Rectal smooth muscle tissue (tissue), 1 donor: ENCODE data around the gene RPS6KA3.

Experiments
- H3K27ac ChIP-seq: one replicate; pipeline ENCODE4 v1.7.0; 2013; ENCODE audit warnings: low read depth, low read length, inconsistent platforms
- H3K27me3 ChIP-seq: one replicate; pipeline ENCODE4 v1.7.0; 2013; ENCODE audit warnings: low read length; ENCODE audit not compliant: control insufficient read depth, insufficient read depth
- H3K36me3 ChIP-seq: one replicate; pipeline ENCODE4 v1.7.0; 2013; ENCODE audit warnings: low read length; ENCODE audit not compliant: control insufficient read depth, insufficient read depth
- H3K4me1 ChIP-seq: one replicate; pipeline ENCODE4 v1.7.0; 2013; ENCODE audit warnings: low read length; ENCODE audit not compliant: control insufficient read depth, insufficient read depth
- H3K4me3 ChIP-seq: one replicate; pipeline ENCODE4 v1.7.0; 2013; ENCODE audit warnings: low read length
- H3K9ac ChIP-seq: one replicate; pipeline ENCODE4 v1.7.0; 2013; ENCODE audit warnings: low read length

RPS6KA3 gene

DNA sequence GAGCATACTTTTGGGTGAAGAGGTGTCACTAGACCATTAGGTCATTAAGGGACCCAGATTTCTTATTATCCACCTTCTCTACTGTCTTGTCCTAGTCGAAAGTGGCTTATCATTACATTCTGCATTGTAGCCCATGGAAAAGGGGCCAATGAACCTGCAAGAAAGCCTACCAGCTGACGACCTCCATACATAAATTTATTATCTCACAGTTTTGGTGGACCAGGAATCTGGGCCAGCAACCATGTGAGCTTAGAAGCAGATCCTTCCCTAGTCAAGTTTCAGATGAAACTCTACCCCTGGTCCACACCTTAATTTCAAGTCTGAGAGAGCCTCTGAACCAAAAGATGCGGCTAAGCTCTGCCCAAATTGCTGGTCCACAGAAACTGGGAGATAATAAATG, 37.6 kb downstream of the RPS6KA3 start:
- H3K4me1 ChIP-seq: no peaks in the 10 kb centered on the region
- H3K27me3 ChIP-seq: no peaks in the 10 kb centered on the region
- H3K36me3 ChIP-seq: no peaks in the 10 kb centered on the region
- no peak overlapping the region for H3K27ac ChIP-seq
- no peak overlapping the region for H3K9ac ChIP-seq
- H3K4me3 ChIP-seq: no peak overlapping the region

DNA sequence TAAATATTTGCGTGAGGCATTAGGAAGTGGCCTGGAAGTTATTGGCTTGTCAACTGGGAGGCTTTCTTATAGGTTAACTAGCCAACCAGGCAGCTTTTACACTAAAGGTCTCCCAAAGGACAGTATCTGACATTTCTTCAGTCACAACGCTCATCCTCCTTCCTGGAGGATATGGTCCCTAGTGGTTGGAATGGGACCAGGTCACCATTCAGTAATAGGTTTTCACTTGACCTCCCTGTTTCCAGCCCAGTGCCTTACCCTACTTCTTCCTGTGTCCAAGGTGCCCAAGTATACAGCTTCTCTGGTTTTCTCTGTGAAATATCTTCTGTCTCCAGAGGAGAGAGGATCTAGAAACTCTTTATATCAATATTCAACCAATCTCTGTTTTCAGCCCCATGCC, 38.5 kb downstream of the RPS6KA3 start:
- Histone ChIP-seq H3K27me3 (no peaks in the 10 kb centered on the region), H3K4me1 (no peaks in the 10 kb centered on the region), H3K36me3 (no peaks in the 10 kb centered on the region), H3K9ac (no peak overlapping the region), H3K4me3 (no peak overlapping the region), H3K27ac (no peak overlapping the region)

DNA sequence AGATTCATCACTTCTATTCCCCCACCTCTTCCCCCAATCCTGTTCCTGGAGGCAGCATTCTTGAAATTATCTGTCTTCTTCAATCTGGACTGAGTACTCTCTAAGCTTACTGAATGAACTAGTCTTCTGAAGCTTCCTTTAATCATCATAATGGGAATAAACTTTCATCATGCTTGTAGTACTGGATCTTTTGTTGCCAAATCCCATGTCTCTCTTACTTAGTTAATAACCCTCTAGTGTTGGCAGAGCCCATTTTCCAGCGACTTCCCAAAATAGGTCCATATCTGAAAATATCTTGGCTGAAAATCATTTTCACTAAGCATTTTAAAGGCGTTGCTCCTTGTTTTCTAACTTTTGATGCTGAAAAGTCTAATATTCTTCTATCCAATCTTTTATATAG, 39.6 kb downstream of the RPS6KA3 start:
- Histone ChIP-seq H3K4me1 (no peaks in the 10 kb centered on the region), H3K36me3 (no peaks in the 10 kb centered on the region), H3K4me3 (no peak overlapping the region), H3K9ac (no peak overlapping the region), H3K27ac (no peak overlapping the region), H3K27me3 (no peaks in the 10 kb centered on the region)

DNA sequence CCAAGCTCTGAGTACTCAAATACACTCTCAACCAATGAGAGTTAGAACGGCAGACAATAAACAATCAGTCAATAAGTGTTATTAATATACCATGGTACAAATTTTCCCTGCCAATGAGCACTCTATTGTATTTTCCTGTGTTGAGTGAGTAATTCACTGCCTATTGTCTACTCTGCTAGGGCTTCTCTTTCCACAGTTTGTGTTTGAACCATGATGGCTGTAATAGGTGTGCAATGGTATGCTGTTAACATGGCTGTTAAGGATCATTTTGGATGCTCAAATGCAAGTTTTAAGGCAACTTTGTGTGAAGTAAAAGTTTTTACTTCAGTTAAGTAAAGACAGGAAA, 41.2 kb downstream of the RPS6KA3 start:
- no peak overlapping the region for H3K27ac ChIP-seq
- no peak overlapping the region for H3K4me3 ChIP-seq
- H3K9ac ChIP-seq: no peak overlapping the region
- no peaks in the 10 kb centered on the region for H3K27me3 ChIP-seq
- no peaks in the 10 kb centered on the region for H3K36me3 ChIP-seq
- H3K4me1 ChIP-seq: no peaks in the 10 kb centered on the region

DNA sequence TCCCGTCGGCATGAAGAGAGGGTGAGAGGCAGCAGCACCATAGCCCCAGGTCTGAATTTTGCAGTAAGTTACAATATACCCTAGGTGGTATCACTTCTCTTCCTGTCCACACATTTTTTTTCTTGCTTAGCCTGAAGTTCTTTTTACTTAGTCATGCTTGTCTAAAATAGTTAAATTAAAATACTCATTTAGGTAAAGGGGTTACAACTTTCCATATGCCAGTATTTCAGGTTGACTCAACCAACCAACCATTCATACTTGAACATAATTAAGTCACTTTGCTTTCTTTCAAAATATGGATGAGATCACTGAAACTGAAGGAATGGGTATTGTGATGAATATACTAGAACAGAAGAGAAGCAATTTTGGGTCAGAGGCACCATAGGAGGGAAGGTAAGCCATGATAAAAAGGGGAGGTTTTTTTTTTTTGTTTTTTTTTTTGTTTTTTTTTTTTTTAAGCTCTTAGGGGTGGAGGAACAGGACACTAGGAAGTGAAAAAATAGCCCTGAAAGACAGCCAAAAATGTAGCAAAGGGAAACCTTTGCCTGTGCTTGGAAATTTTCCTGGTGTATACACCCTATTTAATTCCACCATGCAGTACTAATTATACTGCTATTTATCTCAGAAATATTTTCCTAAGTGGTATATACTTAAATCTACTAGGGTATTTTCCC, 41.8 kb downstream of the RPS6KA3 start:
- no peaks in the 10 kb centered on the region for H3K4me1 ChIP-seq
- H3K9ac ChIP-seq: no peak overlapping the region
- H3K27ac ChIP-seq: no peak overlapping the region
- H3K36me3 ChIP-seq: no peaks in the 10 kb centered on the region
- H3K27me3 ChIP-seq: no peaks in the 10 kb centered on the region
- H3K4me3 ChIP-seq: no peak overlapping the region

DNA sequence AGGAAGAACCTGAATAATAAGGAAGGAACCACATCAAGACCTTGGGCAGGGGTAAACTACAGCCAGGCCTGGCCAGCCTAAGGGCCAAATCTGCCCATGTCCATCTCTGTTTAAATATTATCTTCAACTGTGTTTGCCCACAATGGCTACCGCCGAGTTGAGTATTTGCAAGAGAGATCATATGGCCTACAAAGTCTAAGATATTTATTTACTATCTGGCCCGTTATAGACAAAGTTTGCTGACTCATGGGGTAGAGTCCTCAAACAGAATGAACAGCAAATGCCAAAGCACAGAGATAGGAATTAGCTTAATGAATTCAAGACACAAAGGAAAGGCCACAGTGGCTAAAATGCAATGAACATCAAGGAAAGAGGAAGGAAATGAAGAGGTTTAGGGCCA, 44.8 kb downstream of the RPS6KA3 start:
- no peaks in the 10 kb centered on the region for H3K4me1 ChIP-seq
- H3K4me3 ChIP-seq: no peak overlapping the region
- H3K9ac ChIP-seq: no peak overlapping the region
- H3K36me3 ChIP-seq: no peaks in the 10 kb centered on the region
- no peaks in the 10 kb centered on the region for H3K27me3 ChIP-seq
- no peak overlapping the region for H3K27ac ChIP-seq

DNA sequence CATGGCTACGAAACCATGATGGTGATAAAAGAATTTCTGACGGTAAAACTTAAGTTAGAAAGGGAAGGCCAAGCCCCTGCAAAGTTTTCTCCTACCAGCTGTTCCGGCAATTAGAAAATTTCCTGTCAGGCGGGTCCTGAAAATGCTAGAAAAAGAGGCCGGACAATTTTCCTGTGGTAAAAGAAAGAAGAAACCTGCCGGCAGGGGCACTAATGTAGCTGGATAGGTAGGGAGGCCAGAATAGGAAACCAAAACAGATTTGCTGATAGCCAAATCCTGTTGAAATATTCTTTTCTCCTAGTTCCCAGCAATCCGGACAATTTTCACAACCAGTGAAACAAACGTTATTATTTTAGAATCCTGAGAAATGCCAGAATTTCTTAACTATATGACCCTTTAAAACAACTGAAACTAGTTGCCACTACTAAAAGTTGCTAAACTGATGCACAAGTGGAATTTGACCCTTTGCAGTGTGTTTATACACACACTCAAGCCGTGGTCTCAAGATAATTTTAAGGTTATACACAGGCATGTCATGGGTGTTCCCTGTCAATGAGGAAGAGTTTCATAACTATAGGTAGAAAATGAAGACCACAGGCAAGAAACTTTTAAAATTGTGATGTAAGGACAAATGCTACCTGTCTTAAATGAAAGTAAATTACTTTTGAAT, 47.7 kb downstream of the RPS6KA3 start:
- Histone ChIP-seq H3K9ac (no peak overlapping the region), H3K36me3 (no peaks in the 10 kb centered on the region), H3K4me3 (no peak overlapping the region), H3K27ac (no peak overlapping the region), H3K4me1 (no peaks in the 10 kb centered on the region), H3K27me3 (no peaks in the 10 kb centered on the region)

DNA sequence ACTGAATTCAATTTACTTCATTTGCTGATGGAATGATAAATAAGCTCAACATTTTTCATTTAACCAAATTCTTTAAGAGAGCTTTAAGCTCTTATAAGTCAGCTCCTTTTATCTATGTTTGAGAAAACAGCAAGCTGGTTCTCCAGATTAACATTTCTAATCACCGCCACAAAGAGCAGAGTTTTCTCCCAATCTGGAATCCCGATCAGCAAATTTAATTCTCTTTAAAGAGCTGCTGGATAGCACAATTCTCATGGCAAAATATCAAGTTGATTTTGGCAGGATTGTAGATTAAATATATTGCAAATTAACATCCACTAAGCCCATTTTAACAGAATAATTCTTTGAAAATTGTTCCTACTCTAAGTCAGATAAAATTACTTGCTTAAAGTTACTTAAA, 48.8 kb downstream of the RPS6KA3 start:
- Histone ChIP-seq H3K27ac (no peak overlapping the region), H3K4me1 (no peaks in the 10 kb centered on the region), H3K27me3 (no peaks in the 10 kb centered on the region), H3K9ac (no peak overlapping the region), H3K36me3 (no peaks in the 10 kb centered on the region), H3K4me3 (no peak overlapping the region)

DNA sequence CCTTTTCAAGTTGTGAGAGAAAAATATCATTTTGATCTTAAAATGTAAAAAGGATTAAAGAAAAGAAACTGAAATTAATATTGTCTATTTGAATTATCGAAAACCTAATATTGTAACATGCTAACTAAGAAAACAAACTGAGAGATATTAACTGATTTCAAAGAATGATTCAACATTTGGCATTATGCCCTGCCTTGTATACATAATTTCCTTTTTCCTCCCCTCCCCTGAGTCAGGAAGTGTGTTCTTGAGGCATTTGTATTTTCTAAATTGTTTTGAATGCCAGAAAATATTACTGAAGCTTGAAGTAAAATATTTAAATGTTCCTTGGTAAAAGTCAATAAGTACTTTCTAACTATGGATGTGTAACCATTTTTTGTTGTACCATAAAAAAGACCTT, 49.4 kb downstream of the RPS6KA3 start:
- Histone ChIP-seq H3K27me3 (no peaks in the 10 kb centered on the region), H3K4me1 (no peaks in the 10 kb centered on the region), H3K4me3 (no peak overlapping the region), H3K27ac (no peak overlapping the region), H3K9ac (no peak overlapping the region), H3K36me3 (no peaks in the 10 kb centered on the region)

DNA sequence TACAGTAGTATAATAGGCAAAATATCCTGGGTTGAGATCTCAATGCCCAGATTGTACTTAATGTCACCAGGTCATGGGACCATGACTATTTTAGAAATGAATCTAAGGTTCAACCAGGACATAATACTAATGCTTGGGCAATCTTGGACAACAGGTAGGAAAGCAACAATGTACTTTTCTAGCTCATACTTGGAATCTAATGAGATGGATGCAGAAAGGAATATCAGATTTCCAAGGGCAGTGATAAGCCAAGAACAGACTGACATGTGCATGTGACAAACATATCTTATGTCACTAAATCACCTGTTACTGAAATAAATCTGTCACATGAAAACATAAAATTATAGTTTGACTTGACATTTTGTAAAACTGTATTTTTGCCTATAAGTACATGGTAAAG, 51.1 kb downstream of the RPS6KA3 start:
- Histone ChIP-seq H3K36me3 (no peaks in the 10 kb centered on the region), H3K27ac (no peak overlapping the region), H3K4me3 (no peak overlapping the region), H3K9ac (no peak overlapping the region), H3K4me1 (no peaks in the 10 kb centered on the region), H3K27me3 (no peaks in the 10 kb centered on the region)

DNA sequence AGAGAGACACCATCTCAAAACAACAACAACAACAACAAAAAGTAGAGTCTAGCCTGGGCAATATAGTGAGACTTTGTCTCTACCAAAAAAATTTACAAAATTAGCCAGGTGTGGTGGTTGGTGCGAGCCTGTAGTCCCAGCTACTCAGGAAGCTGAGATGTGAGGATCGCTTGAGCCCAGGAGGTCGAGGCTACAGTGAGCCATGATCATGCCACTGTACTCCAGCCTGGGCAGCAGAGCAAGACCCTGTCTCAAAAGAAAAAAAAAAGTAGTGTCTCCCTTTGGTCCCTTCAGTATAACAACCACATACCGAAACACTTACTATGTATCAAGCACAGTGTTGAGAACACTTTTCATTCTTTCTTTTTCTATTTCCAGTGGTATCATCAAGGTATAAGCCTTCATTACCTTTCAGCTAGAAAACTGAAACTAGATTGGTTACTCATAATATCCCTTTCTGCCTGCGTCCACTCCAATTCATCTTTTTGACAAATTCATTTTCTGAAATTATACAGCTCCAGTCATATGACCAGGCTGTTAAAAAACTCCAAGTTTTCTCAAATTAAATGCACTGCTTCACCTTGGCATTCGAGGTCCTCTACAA, 54.1 kb downstream of the RPS6KA3 start:
- Histone ChIP-seq H3K4me3 (no peak overlapping the region), H3K27ac (no peak overlapping the region), H3K27me3 (no peaks in the 10 kb centered on the region), H3K4me1 (no peaks in the 10 kb centered on the region), H3K36me3 (peaks cover 2% of the 10 kb centered on the region), H3K9ac (no peak overlapping the region)

DNA sequence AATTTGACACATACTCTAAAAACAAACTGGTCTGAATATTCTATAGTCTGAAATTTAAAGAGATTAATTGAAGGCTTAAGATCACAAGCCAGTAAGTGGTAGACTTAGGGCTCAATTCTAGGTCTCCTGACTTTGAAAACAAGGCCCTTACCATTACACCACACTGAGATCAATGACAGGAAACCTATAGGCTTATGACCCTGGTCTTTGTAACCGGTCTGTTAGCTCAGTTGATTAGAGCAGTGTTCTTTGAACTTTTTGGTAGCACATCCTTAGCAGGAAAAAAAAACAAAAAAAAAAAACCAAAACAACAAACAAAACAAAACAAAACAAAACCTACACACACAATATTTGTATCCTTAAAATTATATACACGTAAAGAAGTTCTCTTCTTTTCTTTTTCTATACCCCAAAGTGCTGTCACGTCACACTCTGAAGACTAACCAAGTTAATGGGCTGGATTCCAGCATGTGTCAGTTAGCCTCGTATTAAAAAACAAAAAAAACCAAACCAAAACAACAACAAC, 55.4 kb downstream of the RPS6KA3 start:
- no peaks in the 10 kb centered on the region for H3K4me1 ChIP-seq
- H3K27me3 ChIP-seq: no peaks in the 10 kb centered on the region
- no peak overlapping the region for H3K27ac ChIP-seq

More for the DNA sequence above, 55.4 kb downstream of the RPS6KA3 start:
- peaks cover 2% of the 10 kb centered on the region for H3K36me3 ChIP-seq
- no peak overlapping the region for H3K4me3 ChIP-seq
- H3K9ac ChIP-seq: no peak overlapping the region
